GM19023 (cell line): ENCODE results near the gene TUBA4B.
A peak's percentile ranks its signal among the peaks of the same experiment; 100 is the strongest.

Experiments used
- ATAC-seq: cut with Tn5 transposase; IDR thresholded peaks from one replicate; pipeline ENCODE4 v1.9.1; 2021; ENCODE audit warnings: mild to moderate bottlenecking, moderate library complexity; ENCODE audit not compliant: unreplicated experiment

Gene TUBA4B

DNA sequence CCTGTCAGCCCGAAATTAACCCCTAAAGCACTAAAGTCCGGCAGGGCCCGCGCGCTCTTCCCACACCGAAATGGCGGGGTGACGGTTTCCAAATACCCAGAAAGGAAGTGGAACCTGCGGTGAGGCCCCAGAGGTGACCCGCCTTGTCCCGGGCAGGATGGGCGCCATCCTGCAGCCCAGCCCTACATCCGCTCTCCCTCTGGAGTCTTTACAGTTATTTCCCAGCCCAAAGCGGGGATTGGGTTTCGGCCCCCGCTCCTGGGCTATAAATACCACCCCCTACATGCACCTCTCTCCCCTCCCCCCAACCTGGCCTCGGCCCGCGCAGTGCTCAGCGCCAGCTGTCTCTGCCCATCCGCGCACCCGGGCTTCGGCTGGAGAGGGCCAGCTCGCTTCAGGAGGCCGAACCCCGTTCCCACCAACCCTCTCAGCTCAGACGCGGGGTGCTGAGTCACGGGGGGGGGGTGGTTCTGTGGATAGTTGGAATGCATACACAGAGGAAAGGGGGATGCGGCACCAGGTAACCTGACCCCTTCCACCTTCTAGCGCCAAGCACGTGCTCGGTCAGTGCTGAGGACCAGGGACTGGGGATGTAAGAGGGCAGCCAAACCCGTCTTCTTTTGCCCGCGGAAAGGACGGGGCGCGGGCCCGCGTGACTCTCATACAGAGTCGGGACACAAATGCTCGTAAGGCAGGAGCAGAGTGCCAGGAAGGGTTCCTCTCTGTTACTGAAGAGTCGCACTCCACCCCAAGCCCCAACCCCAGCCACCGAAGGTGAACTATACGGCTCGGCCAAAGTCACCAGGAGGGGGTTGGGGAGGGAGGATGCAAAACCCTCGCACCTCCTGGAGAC is at the start of gene TUBA4B:
TUBA4B (plus strand) TSS at position 344 of the 853 bp plus-strand sequence; CDS start at position 509, 165 bp downstream.
- peak; percentile 14 for ATAC-seq

DNA sequence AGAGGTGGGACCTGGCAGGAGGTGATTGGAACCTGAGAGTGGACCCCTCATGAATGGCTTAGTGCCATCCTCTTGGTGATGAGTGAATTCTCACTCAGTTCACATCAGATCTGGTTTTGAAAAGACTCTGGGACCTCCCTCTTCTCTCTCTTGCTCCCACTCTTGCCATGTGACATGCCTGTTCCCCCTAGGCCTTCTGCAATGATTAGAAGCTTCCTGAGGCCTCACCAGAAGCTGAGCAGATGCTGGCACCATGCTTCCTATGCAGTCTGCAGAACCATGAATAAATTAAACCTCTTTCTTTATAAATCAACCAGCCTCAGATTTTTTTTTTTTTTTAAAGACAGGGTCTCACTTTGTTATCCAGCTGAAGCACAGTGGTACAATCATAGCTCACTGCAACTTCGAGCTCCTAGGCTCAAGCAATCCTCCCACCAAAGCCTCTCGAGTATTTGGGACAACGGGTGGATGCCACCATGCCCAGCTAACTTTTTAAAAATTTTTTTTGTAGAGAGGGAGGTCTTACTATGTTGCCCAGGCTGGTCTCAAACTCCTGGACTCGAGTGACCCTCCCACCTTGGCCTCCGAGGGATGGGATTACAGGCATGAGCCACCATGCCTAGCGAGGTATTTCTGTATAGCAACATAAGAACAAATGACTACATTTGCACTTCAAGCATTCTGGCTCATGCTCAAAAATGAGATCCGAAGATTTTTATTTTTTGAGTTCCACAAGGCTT is 48.4 kb upstream of the TUBA4B start:
- no peak for ATAC-seq

DNA sequence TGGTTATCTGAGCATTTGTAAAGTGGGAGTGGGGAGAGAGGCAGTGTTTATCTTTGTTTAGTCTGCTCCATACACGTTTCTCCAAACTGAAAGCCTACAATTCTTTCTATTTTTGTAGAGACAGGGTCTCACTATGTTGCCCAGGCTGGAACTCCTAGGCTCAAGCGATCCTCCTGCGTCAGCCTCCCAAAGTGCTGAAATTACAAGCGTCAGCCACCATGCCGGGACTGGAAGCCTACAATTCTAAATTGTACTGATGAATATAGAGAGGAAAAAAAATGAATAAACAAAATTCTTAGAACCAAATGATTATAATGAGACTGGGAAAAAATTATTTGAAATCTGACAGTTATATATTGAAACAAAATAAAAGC is 47.9 kb upstream of the TUBA4B start:
- no peak for ATAC-seq

DNA sequence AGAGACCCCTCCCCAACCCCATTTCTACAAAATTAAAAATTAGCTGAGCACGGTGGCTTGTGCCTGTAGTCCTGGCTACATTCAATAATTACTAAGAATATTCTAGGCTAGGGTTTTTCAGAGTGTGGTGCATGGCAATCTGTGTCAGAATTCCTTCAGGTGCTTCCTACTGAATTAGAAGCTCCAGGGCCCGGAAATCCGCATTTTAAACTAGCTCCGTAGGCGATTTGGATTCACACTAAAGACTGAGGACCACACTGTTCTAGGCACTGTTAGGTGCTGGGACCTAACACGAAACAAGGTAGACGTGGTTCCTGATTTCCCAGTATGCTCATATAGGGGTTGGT is 47.1 kb upstream of the TUBA4B start:
- no peak for ATAC-seq

DNA sequence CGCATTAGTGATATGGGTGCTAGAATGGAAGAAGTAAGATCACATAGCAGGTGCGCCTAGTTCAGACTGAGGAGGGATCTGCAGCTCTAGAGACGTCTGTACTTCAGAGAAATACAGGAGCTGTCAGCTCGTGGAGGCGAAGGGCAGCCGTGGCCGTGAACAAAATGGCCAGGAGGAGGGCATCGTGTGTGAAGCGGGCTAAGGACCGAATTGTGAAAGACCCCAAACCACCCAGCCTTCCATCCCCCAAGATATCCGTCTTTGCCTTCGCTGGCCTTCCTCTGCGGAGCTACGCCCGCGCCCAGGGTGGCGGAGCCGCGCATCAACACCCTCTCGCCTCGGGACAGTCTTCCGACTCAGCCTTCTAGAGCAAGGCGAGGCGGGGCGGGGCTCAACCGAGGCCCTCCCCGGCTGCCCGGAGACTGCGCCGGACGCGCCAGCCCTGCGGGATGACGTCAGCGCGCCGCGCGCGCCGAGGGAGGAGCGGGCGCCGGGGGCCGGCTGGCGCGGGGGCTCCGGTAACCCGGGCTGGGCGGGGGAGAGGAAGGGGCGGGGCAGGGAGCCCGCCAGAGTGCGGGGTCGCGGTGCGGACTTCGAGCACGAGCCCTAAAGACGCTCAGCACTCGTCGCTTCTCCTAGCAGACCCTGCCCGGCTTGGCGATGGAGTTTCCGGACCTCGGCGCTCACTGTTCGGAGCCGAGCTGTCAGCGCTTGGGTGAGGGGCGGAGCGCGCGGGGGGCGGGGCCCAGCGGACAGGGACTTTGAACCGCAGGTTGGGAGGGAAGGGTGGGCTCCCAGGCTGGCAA is 46.5 kb upstream of the TUBA4B start, which contains the start of gene ZFAND2B:
ZFAND2B (plus strand) TSS at position 455 of the 806 bp plus-strand sequence; CDS start at position 661, 206 bp downstream.
- peak; percentile 97 for ATAC-seq

DNA sequence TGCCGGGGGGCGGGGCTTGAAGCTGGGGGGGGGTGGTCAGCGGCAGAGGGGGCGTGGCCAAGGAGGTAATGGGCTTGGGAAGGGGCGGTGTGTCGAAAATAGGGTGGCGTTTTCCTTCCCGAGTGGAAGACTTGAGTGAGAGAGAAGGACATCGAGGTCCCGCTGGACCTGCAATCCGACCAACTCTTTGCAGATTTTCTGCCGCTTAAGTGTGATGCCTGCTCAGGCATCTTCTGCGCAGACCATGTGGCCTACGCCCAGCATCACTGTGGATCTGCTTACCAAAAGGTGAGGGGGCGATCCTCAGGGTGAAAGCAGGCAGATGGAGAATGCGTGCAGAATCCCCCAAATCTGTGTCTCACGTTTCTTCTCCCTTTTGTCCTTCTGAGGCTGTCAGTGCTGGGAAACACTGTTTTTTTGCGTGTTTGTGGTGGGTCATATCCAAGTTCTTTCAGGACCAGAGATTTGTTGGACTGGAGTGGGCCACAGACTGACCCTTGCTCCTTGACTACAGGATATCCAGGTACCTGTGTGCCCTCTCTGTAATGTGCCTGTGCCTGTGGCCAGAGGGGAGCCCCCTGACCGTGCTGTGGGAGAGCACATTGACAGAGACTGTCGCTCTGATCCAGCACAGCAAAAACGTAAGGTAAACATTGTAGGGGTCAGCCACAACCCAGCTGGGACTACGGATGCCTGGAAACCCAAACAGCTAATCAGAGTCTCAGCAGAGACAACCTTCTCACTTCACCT is 45.7 kb upstream of the TUBA4B start:
- no peak for ATAC-seq

DNA sequence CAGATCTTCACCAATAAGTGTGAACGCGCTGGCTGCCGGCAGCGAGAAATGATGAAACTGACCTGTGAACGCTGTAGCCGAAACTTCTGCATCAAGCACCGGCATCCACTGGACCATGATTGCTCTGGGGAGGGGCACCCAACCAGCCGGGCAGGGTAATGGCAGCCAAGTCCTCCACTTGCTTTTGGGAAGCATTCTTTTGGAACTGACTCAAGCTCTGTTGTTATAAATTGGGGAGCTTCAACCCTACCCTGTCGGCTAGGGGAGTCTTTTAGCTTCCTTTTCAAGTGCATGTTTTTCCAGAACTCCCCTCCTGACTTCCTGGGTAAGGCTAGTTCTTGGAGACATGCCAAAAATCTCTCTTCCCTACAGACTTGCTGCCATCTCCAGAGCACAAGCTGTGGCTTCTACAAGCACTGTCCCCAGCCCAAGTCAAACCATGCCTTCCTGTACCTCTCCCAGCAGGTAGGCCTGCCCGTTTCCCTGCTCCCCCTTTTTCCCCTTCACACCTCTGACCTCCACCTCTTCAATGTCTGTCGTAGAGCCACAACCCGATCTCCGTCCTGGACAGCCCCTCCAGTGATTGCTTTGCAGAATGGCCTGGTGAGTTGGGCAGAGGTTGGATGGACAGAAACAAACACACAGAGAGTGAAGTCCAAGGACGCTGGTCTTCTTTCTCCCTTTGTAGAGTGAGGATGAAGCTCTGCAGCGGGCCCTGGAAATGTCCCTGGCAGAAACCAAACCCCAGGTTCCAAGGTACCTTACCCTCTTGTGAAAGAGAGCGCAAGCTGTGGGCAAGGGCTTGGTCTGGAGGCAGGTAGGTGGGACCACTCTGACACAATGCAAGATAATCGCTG is 44.9 kb upstream of the TUBA4B start:
- ATAC-seq, result no peak

DNA sequence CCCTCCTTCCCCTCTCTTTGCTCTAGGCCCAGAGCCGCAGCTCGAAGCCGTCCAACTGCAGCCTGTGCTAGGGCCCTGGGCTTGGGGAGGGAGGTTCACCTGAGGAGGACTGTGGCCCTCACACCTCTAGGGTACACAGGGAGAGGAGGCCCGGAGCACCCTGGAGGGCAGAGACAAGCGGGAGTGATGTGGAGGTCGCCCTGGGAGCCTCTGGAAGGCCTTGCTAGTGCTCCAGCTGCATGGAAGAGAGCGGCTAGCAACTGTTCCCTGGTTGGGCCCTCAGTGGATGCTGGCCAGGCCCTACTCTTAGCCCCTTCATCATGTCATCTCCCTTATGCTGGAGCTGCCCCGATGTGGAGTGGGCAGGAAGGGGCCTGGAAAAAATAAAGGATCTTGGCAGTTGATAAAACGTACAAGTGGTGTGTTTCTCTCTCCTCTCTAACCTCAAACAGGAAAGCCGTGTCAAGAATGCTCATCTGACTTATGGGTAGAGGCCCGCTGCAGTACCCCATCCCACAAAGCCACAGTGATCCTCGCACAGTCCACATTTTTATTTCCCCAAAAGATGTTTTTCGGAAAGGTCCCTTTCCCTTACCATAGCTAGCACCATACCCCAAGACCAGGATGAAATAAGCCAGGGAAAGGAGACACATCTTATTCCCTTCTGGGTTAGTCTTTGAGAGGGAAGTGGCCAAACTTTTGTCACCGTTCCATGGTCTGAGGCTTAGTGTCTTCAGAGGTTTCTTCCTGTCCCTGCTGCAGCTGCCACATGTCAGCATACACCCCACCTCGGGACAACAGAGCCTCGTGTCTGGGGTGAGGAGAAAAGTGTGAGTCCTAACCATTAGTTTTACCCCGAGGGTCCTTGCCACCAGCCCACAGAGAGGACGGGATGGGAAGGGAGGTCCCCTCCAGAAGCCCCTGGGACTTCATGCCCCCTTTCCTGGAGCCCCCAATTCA is 43.5 kb upstream of the TUBA4B start:
- no peak for ATAC-seq

DNA sequence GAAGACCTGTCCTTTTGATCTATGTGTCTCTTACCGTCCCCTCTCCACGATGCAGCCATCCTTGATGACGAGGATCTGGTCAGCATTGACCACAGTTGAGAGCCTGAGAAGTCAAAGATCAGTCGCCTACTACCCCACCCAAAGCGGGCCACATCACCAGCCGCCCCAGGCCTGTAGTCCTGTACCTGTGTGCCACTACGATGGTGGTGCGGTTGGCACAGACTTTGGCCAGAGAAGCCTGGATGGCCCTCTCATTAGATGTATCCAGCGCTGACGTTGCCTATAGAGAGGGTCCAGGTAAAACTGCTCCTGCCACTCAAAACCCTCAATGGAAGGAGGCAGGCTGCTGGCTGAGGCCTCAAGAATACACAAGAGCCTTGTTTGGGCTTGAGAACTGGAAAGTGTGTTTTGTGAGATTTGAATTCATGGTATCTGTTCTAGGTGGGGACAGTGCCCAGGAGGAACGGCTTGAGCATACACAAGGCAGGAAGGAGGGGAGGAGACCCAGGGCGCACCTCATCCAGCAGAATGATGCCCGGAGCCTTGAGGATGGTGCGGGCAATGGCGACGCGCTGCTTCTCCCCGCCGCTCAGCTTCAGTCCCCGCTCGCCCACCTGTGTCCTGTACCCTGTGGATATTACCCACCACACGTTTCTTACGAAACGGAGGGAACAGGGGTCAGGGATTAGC is 42.7 kb upstream of the TUBA4B start:
- no peak for ATAC-seq

DNA sequence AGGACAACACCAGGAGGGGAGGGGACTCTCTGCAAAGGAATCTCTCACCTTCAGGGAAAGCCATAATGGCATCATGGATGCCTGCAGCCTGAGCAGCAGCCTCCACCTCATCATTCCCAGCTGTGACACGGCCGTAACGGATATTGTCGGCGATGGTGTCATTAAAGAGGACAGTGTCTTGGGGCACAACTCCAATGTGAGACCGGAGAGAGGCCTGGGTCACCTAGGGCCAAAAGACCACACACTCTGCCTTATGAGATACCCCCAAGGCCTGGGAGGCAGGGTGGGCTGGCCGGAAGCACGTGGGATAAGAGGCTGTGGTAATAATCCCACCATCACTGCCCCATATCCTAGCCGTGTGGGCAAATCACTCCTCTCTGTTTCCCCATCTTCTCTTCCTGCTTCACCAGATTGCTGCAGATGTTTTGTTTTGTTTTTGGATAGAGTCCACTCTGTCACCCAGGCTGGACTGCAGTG is 42.1 kb upstream of the TUBA4B start:
- ATAC-seq, result no peak

DNA sequence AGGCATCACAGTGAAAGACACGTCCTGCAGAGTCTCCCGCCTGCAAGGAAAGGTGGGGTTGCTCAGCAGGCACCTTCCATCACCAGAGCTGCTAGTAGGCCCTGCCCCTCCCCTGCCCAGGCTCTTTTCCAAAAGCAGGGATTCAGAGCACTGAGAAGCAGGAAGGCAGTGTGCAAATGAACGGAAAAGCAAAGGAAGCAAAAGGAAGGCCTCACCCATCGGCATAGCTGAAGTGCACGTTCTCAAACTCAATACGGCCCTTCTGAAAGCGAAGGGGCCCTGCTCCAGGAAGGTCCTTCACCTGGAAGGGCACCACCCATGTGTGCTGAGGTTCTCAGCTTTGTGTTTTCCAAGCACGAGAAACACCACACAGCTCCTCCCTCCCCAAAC is 40.0 kb upstream of the TUBA4B start:
- ATAC-seq, result no peak

DNA sequence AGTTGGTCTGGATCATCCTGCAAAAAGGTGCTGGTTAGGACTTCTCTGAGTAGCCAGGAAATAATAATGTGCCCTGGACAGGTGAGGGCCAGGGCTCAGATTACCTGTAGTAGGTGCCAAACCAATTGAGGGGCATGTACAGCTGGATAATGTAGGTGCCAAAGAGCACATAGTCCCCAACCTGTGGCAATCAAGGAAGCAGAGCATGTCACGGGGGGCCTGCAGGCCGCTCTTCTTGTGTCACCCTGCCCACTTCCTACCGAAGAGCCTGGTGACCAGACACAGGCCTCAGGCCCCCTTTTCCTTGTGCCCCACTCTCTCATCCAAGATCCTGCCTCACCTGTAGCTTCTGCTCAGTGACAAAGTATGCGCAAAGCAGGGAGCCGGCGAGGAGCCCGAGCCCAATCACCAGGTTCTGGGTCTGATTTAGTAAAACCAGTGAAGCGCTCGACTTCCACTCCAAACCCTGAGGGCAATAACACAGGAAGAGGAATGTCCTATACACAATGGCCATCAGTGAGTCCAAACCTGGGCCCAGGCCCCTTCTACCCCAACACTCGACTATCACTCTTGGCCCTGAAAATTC is 39.5 kb upstream of the TUBA4B start:
- no peak for ATAC-seq

DNA sequence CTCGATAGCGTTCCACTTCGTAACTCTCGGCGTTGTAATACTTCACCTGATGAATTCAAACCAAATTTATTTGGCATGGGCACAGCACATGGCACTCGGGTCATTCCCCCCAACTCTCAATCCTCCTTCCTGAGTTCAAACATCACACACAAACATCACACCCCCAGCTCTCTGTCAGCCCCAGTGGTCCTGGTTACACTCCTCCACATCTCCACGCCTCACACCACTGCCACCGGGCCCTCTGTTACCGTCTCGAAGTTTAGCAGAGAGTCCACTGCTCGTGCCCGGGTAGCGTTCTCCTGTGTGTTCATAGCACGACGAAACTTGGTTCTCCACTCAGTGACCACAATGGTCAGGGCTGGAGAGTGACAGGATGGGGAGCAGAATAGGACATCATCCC is 38.9 kb upstream of the TUBA4B start:
- no peak for ATAC-seq

DNA sequence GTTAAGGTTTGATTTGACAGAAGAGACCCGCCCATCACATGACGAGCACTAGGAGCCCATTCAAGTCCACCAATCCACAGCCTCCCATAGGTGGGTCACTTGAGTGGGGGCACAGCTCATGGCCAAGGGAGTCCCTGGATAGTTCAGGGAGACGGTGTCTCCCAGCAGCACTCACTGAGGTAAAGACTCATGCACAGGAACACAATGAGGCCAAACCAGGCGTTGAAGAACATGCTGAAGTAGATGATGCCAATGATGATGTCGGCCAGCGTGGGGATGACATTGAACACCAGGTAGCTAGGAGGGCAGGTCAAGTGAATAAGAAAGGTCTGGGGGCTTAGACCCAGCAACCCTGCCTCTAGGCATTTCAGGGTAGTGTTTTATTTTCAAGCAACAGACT is 38.3 kb upstream of the TUBA4B start:
- ATAC-seq, result no peak

DNA sequence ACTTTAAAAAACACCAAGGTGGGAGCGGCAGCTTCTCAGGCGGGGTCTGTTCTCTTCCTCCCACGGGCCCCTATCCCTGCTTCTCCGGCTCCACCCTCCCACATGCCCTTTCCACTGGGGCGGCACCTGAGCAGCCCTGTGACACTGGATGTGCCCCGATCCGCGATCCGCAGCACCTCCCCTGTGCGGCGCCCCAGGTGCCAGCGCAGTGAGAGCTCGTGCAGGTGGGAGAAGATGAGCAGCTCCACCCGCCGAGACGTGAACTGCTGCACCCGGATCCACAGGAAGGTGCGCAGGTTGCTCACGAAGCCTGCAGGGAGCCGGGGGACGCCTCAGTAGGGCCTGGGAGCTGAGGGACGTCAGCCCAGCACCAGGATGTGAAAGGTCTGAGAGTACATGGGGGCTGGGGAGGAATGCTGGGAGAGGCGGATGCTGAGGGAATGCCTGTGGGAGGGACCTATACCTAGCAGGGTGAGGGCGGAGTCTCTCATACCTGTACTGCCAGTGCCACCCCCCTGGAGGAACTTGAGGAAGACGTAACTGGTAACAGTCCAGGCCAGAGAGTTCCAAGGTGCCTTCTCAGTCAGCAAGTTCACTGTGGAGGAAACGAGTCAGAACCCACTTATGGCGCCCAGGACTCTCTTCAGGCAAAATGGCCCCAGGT is 37.0 kb upstream of the TUBA4B start:
- no peak for ATAC-seq

DNA sequence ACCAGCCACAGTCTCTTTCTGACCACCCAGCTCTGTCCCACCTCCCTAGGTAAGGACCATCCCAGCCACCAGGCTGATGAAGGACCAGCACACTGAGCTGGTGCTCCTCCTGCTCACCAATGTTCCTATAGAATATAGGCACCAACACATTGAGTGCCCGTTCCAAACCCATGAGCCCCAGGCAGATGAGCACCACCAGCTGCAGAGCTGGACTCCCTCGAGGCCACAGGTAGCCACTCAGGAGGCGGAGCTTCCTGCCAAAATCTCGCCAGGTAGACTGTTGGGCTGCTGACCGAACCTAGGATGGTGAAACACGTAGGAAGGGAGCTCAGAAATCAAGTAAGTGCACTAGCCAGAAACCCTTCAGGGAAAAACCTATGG is 36.5 kb upstream of the TUBA4B start:
- ATAC-seq, result no peak

DNA sequence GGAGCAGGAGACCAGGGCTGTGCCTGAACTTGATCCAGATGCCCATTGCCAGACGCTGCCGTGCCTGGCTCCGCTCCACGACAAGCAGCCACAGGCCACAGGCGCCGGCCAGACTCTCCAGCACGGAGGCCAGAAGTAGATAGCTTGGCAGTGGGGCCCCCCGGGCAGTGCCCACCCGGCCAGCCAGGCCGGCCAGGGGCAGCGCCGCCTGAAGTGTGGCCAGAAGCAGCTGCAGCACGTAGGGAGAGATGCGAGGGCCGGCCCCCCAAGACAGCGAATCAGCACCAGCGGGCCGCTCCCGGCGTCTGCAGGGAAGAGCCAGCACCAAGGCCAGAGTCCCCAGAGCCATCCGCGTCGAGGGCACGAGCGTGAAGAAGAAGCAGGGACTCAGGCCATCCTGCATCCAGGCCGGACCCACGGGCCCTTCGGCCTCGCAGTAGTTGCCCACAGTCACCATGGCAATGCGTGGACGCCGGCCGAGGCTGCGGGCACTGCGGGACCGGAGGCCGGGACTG is 34.8 kb upstream of the TUBA4B start:
- ATAC-seq, result peak; percentile 34
